ENCODE measurements around the gene GGCT.

The GGCT gene

DNA sequence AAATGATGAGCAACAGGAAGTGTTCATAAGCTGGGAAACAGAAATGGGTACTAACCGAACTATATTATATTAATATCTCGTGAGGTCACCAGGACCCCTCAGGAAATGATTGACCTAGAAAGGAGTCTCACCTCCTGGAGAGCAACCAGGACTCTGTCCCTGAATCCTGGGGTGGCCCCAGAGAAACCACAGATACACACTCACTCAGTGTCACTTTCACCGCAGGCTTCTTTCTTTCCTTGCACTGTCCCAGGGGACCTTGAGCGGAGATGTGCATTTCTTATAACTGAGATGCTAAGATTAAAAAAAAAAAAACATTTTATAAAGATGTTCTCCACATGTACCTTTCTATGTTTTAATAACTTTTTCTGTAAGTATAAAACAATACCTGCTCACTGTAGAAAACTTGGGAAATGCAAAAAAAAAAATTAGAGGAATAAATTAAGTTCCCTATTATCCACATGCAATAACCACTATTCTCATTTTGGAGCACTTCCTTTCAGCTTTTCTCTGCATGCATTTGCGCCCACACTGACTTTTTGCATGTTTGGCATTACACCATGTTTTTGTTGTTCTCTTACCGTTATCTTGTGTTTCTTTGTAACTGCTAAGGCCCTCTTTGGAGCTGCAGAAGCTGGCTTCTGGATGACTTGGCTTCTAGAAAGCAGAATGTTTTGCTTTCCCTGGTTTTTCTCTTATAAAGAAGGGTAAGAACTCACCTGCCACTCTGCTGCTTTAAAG, 41.1 kb downstream of the GGCT start:
- no peak for DNase-seq (ENCODE audit: low read depth)

DNA sequence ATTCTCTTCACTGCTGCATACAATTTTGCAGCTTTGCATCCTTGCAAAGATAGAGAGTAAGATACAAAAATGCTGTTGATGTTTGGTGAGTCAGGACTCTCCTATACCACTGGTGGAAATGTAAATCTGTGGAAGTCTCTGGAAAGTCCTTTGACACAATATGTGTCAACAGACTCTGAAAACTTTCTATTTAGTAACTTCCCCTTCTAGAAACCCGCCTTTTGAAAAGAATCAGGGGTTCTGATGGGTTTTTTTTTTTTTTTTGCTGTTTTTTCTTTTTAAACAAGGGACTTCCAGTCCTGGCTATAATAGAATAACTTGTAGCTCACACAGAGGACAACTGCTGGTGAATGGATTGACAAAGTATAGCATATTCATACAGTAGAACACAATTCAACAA, 42.5 kb downstream of the GGCT start:
- no peak for DNase-seq (ENCODE audit: low read depth)

DNA sequence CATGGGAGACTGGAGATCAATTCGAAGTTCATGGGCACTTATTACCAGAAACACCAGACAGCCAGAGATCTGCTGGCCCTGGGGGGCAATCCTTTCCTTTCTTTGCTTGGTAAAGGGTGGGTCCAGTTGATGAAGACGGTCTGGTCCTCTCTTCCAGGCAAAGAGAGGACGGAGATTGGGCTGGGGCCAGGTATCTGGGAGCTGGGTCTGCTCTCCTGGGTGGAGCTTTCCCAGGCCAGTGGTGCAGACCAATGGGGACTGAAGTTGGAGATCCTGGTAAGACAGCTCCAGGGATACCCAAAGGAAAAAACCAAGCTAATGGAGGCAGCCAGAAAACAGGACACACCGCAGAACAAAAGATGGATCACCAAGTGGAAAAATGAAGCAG, 44.4 kb downstream of the GGCT start:
- DNase-seq (ENCODE audit: low read depth) = no peak

DNA sequence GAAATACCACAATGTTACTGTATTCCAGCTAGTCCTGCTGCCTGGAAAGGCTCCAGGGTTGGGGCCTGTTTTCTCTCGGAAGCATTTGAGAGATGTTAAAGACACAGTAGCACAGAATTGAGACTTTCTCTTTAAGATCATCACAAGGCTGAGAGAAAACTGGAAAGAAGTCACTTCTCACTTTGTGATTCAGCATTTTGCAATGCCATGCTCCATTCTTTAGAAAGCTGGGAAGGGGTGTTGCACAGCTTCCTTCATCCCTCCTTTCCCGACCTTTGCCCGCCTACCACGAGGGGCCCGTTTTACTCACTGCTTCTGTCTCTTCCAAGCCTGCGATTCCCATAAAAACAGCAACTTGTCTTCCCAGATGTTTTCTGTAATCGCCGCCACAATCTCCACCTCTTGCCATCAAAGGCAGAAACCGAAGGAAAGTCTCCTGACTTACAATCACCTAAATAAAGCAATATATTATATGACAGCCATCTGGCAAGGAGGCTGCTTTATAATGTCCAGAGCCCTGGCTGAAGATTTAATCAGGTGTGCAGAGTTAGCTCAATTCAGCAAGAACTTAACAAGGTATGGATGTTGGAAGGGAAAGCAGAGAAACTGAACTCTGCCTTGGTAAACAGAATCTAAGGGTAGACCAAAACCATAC, 44.9 kb downstream of the GGCT start:
- DNase-seq (ENCODE audit: low read depth) = peak; percentile 93

DNA sequence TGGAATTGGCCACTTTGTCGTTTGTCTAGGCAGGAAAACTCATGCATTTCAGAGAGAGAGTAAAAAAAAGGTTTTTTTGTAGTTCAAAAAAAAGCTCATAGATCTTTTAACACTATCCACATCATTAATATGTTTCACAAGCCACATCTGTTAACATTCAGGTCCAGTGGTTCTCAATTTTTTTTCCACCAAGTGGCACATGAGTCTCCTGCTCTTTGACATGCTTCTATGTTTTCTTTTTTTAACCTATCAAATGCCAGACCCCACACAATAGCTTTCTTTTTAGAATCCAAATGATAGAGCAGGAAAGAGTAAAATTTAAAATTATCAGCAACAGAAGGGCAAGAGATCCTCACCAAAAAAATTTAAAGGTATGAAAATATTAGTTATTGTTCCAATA, 46.3 kb downstream of the GGCT start:
- DNase-seq (ENCODE audit: low read depth) = no peak

DNA sequence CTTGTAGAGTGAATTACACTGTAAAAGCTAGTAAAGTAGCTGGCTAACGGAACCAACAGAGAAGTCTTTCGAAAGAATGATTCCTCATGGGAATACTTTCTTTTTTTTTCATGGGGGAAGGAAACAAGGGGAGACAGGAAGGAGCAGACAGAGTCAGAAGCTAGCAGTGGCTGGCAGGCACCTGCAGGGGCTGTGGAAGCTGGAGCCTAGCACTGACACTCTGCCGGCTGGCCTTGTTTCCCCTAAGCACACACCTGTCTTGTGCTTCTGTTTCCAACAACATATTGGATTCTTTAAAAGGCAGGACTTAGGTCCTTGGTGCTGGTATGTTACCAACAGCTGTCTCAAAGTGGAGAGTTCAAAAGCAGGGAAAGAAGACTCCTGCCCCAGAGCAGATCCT, 50.7 kb downstream of the GGCT start:
- no peak for DNase-seq (ENCODE audit: low read depth)

DNA sequence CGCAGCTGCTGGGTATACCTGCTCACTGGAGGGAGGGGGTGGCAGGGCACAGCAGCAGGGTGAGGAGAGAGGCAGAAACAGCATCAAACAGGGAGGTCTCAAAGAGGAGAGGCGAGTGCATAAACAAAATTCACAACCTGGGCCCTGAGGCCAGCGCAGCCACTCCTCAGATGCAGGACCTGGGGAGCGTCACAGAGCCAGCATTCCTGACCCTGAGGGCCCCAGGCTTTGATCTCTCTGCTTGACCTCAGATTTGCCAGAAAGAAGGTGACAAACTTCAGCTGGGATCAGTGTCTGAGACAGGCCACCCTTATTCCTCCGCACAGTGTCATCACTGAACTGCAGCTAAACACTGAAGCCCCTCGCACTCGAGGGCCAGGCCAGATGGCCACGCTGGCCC, 51.6 kb downstream of the GGCT start:
- no peak for DNase-seq (ENCODE audit: low read depth)

DNA sequence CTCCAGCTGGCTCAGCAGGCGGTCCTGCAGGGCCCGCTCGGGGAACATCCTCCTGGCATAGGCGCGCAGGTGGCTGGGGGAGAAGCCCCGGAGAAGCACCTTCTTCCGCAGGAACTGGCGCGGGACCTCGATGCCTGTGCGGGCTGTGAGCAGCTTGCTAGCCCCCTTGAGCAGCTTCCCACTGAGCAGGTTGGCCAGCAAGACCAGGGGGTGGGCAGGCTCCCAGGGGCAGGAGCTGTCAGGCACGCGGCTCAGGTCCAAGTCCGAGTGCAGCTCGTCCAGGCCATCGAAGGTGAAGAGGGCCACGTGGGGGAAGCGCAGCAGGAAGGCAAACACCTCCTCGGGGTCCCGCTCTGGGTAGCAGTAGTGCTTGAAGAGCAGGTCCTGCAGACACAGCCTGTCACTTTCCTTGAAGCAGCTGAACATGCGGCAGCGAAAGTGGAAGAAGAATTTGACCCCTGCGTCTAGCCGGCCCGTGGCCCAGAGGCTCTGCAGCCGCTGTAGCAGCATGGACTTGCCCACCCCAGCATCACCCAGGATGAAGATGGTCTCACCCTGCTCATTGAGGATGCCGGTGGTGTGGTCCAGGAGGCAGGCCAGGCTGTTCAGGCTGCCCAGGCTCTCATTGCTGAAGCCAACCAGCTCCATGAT, 52.2 kb downstream of the GGCT start:
- DNase-seq (ENCODE audit: low read depth) = no peak

DNA sequence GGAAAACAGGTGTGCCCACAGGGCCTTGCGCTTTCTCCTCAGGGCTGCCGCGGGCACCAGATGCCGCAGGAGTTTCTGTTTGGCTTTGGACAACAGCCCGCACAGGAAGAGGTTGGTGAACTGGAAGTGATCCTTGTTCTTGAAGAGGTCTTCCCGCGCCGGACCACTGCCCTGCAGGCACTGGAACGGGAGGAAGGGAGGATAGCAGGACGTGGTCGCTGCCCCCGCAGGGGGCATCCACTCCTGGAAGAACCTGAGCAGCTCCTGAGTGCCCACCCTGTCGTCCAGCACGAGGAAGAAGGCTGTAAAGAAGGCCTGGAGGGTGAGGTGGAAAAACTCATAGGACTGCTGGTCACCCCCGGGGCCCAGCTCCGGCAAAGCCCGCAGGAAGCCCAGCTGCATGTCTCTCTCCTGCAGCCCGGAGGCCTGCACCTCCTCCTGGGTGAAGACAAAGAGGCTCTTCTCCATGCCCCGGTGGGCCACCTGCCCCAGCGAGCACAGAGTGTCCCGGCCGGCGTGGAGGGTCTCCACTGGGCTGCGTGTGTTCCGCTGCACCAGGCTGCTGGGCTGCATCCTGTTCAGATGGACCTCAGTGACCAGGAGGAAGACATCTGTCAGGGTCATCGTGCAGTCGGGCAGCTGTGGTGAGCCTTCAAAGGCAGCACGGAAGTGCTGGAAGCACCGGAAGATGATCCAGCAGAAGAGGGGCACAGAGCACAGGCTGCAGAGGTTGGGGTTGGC, 52.9 kb downstream of the GGCT start:
- no peak for DNase-seq (ENCODE audit: low read depth)

DNA sequence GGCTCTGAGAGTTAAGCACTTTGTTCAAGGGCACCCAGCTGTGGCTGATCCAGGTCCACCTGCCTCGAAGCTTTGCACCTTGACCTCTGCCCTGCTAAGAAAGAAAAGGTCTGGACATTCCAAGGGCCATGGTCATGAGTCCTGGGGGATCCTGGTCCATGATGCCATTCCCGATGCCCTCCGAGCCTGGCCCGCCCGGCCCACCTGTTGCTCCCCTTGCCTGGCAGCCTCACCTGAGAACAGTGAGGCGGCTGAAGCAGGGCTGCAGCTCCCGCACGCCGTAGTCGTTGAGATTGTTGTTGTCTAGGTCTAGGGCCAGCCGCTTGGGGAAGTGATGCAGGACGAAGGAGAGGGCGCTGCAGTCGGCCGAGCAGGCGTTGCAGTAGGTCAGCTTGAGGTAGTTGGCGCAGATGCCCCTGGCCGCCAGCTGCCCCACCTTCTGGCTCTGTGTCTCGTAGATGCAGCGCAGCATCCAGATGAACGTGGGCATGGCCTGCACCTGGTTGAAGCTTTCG, 53.6 kb downstream of the GGCT start:
- no peak for DNase-seq (ENCODE audit: low read depth)

DNA sequence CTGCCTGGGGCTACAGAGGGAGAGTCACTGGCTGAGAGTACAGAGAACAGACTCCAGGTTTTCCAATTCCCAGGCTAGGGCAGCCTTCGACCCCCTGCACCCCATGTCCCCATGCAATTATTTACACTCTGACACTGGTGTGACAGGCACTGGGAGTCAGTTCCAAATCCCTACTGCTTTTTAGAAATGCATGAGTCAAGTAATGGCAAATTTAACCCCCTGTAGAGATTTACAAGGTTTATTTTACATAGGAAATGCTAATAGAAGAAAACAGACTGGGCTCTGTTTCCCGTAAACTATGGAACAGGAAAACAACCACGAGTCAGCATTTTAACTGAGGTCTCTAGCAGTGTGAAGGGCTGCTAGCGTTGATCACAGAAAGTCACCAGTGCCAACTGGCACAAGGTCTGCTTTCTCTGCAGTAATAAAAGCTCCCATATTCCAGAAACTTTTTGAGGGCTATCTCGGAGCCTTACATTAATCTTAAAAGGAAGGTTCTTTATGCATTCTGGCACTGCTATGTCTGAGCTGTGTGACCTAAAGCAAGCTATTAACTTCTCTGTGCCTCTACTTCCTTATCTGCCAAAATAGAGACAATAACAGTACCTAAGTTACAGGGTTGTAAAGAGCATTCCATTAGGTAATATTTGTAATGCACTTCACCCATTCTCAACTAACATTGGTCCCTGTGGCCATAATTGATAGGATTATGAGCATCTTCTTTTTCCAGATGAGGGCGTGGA, 54.2 kb downstream of the GGCT start:
- no peak for DNase-seq (ENCODE audit: low read depth)

DNA sequence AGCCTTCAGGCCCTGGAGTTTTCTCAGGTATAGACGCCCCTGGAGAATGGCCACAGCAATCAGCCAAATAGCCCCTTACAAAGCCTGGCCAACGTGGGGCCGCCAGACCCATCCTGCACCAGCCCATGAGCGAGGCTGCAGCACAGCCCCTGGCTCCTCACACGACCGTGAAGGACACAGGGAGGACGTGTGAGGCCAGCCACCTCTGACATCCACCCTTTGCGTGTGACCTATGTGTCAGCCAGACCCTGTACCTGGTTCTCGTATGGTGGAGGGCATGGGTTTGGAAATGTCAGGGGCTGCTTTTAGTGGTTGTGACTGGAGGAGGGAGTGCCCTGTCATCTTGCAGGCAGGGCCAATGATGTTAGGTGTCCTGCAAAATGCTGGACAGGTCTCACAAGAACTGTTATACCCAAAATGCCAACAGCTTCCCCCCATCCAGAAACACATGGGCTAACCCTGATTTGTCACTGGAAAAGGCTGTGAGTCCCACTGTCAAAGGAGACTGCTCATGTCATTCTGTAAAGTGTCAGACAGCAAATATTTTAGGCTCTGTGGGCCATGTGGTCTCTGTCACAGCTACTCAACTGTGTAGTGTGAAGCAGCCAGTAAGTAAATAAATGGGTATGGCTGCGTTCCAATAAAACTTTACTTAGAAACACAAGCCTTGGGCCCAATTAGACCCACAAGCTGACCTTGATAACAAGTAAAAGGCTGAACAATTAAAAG, 56.0 kb downstream of the GGCT start:
- no peak for DNase-seq (ENCODE audit: low read depth)

DNA sequence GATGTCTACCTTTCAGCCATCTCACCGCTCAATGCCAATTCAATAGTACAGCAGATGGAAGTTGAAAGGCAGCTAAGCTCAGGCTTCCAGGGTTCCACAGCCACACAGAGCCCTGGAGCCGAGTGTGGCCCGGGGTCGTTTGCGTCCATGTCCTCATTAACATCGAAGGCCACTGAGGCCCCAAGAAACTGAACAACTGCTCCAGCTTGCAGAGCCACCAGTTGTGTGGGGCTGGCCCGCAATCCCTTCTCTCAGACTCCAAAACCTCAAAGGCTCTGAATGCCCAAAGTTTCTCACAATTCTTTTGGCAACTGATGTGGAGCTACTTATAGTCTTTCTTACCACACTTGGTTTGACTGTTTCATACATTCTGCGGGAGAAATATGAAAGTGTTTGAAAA, 57.2 kb downstream of the GGCT start:
- no peak for DNase-seq (ENCODE audit: low read depth)

Measured in HS-5 (cell line).